Prostate gland (tissue), 2 donors: ENCODE measurements around the gene RBFOX1. TPM values are rescaled to one million over a fixed set of nuclear protein-coding genes. Genes with fewer than 3 reads are reported as not detected.

Experiments used
- DNase-seq: peaks from one replicate; pipeline ENCODE4 v3.0.0-alpha.2; 2019; ENCODE audit warnings: low spot score
- H3K27ac ChIP-seq, 2 donors: fragments of 200-600 bp; sonication (generic); 2 replicates each; pipeline ENCODE4 v1.5.1; 2017 to 2019
- H3K27me3 ChIP-seq: fragments of 200-600 bp; sonication (generic); replicated peaks from 2 replicates; pipeline ENCODE4 v1.5.1; 2019; ENCODE audit not compliant: insufficient read depth
- H3K36me3 ChIP-seq, 2 donors: fragments of 200-600 bp; sonication (generic); 1 replicate in 1 of 2; 2 replicates in 1 of 2; pipeline versions ENCODE4 v1.5.1 to v1.8.1; 2017 to 2019
- H3K4me1 ChIP-seq: fragments of 200-600 bp; sonication (generic); replicated peaks from 2 replicates; pipeline ENCODE4 v1.5.1; 2019
- H3K4me3 ChIP-seq, 2 donors: fragments of 200-600 bp; sonication (generic); 2 replicates each; pipeline ENCODE4 v1.5.1; 2017 to 2019
- H3K9me3 ChIP-seq: fragments of 200-600 bp; sonication (generic); 2 replicates; pipeline ENCODE4 v1.5.1; 2017
- POLR2A ChIP-seq: fragments of 450-650 bp; IDR thresholded peaks from one replicate; pipeline ENCODE4 v1.6.1; 2016; ENCODE audit warnings: antibody characterized with exemption, mild to moderate bottlenecking
- POLR2AphosphoS5 ChIP-seq: sonication (generic); formaldehyde crosslinking; IDR thresholded peaks from one replicate; pipeline ENCODE4 v1.6.1; 2017; ENCODE audit warnings: antibody characterized with exemption
- WGBS: methylation state at CpG from one replicate; pipeline ENCODE4 v1.1.5; 2018; 5-methylcytosine and 5-hydroxymethylcytosine counted together
- intact Hi-C: fragments of 100-400 bp; cut with DNase I; formaldehyde crosslinking; loops from one replicate; pipeline ENCODE4 v1.14.2; 2022
- total RNA-seq, 2 donors: library from RNA; depleted of rRNA; stranded (reverse); fragments of >200 nt; gene quantifications; one replicate each; pipeline ENCODE4 v1.1.0, GENCODE V29; 2016
- TF ChIP-seq, protein P1 (sequence below), 4 experiments: fragments of 200-600 bp in 2 of 4; fragments of 450-650 bp in 2 of 4; sonication (generic) in 2 of 4; IDR thresholded peaks; 1 replicate in 3 of 4; 2 replicates in 1 of 4; pipeline ENCODE4 v1.5.1; 2016 to 2019; ENCODE audit warnings: antibody characterized with exemption in 4 of 4, mild to moderate bottlenecking in 2 of 4, moderate library complexity in 2 of 4

RBFOX1 gene
- total RNA-seq, 2 donors from 2014 or later, result 1.3 to 1.5 TPM

DNA sequence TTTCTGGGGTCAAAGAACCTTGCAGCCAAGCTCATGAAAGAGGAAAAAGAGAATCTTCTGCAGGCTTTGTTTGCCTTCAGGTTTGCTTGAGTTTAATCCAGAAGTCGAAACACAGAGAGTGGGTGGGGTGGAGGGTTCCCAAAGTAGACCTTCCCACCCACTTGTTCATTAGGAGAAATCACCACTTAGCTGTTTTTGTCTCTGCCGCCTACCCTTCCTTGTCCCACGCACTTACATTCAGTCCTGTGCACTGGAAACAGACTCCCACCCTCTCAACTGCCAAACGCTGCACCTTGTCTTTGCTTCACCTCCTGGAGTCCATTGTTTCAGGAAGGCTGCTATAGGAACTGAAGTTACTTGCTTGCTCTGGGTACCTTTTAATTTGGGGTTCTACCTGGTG, 38.6 kb upstream of the RBFOX1 start:
- TF ChIP-seq, protein P1, sequence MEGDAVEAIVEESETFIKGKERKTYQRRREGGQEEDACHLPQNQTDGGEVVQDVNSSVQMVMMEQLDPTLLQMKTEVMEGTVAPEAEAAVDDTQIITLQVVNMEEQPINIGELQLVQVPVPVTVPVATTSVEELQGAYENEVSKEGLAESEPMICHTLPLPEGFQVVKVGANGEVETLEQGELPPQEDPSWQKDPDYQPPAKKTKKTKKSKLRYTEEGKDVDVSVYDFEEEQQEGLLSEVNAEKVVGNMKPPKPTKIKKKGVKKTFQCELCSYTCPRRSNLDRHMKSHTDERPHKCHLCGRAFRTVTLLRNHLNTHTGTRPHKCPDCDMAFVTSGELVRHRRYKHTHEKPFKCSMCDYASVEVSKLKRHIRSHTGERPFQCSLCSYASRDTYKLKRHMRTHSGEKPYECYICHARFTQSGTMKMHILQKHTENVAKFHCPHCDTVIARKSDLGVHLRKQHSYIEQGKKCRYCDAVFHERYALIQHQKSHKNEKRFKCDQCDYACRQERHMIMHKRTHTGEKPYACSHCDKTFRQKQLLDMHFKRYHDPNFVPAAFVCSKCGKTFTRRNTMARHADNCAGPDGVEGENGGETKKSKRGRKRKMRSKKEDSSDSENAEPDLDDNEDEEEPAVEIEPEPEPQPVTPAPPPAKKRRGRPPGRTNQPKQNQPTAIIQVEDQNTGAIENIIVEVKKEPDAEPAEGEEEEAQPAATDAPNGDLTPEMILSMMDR (IDR thresholded peaks at IDR 0.05), result no peak
- no peak for TF ChIP-seq POLR2AphosphoS5
- no peak for TF ChIP-seq POLR2A
- no peaks in the 10 kb centered on the region for H3K36me3 ChIP-seq
- no peak overlapping the region for H3K27ac ChIP-seq
- 79% methylated on average over 4 of the region's 4 CpGs for WGBS
- no peaks in the 10 kb centered on the region for H3K9me3 ChIP-seq
- intact Hi-C loops, result no loop called here
- no peaks in the 10 kb centered on the region for H3K27me3 ChIP-seq
- H3K4me3 ChIP-seq, result no peak overlapping the region
- H3K4me1 ChIP-seq, result no peaks in the 10 kb centered on the region
- no peak for DNase-seq

- TF ChIP-seq POLR2AphosphoS5 (no peak), POLR2A (no peak)
- TF ChIP-seq, protein P1 (IDR thresholded peaks at IDR 0.05), result no peak
- H3K9me3 ChIP-seq, result no peaks in the 10 kb centered on the region
- H3K27me3 ChIP-seq, result peaks cover 8% of the 10 kb centered on the region
- 1% methylated on average over 34 of the region's 34 CpGs for WGBS
- H3K4me1 ChIP-seq, result no peaks in the 10 kb centered on the region
- H3K4me3 ChIP-seq, result peak overlapping the region in 1 of 2 donors; percentile 8
- no peak for DNase-seq
- intact Hi-C loops, result no loop called here
- no peak overlapping the region for H3K27ac ChIP-seq
- H3K36me3 ChIP-seq, result no peaks in the 10 kb centered on the region
Measured at GRCh38 chr16:7303052-7303610, 29.5 kb upstream of the RBFOX1 start.

DNA sequence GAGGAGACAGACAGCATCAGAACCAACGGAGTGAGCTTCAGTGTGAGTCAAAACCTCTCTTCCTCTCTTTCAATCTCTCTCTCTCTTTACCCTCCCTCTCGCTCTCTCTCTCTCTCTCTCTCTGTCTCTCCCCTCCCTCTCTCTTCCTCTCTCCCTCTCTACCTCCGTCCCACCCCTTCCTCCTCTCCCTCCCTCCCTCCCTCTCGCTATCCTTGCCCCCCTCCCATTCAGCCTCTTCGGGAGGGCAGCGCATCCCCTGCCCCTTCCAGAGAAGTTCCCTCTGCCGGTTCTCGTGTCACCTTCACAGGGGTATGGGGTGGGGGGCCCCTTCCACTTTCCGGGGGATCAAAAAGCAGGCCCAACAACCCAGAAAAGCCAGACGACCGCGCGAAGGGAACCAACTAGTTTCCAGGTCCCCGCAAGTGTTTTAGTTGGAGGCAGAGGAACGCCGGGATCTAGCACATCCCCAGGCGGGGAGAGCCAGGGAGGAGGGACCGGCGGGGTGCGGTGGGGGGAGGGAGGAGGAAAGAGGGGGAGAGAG, 28.9 kb upstream of the RBFOX1 start:
- H3K27ac ChIP-seq, result no peak overlapping the region
- WGBS, result 2% methylated on average over 20 of the region's 20 CpGs
- TF ChIP-seq, protein P1 (IDR thresholded peaks at IDR 0.05), result no peak
- H3K9me3 ChIP-seq, result no peaks in the 10 kb centered on the region
- intact Hi-C loops, result no loop called here
- peaks cover 8% of the 10 kb centered on the region for H3K27me3 ChIP-seq
- no peaks in the 10 kb centered on the region for H3K4me1 ChIP-seq
- H3K36me3 ChIP-seq, result no peaks in the 10 kb centered on the region
- DNase-seq, result no peak
- peak overlapping the region in 1 of 2 donors; percentile 4 for H3K4me3 ChIP-seq

GRCh38 chr16:7304279-7304678, 28.4 kb upstream of the RBFOX1 start:
- WGBS, result 2% methylated on average over 27 of the region's 27 CpGs
- Histone ChIP-seq H3K4me1 (no peaks in the 10 kb centered on the region), H3K27ac (no peak overlapping the region), H3K36me3 (no peaks in the 10 kb centered on the region), H3K9me3 (no peaks in the 10 kb centered on the region), H3K4me3 (peak overlapping the region in 1 of 2 donors; percentile 4), H3K27me3 (peaks cover 8% of the 10 kb centered on the region)
- intact Hi-C loops, result no loop called here
- no peak for DNase-seq
- no peak for TF ChIP-seq POLR2AphosphoS5

GRCh38 chr16:7304958-7305357, 27.7 kb upstream of the RBFOX1 start:
- intact Hi-C loops, result no loop called here
- Histone ChIP-seq H3K4me1 (no peaks in the 10 kb centered on the region), H3K27ac (no peak overlapping the region), H3K4me3 (no peak overlapping the region), H3K36me3 (no peaks in the 10 kb centered on the region), H3K9me3 (no peaks in the 10 kb centered on the region), H3K27me3 (peaks cover 8% of the 10 kb centered on the region)
- no peak for DNase-seq
- WGBS, result 24% methylated on average over 4 of the region's 4 CpGs
- no peak for TF ChIP-seq POLR2A
- no peak for TF ChIP-seq POLR2AphosphoS5
- TF ChIP-seq, protein P1 (IDR thresholded peaks at IDR 0.05), result no peak
